Measurements from ENCODE around the gene C19orf38.

- TF ChIP-seq, protein P1, sequence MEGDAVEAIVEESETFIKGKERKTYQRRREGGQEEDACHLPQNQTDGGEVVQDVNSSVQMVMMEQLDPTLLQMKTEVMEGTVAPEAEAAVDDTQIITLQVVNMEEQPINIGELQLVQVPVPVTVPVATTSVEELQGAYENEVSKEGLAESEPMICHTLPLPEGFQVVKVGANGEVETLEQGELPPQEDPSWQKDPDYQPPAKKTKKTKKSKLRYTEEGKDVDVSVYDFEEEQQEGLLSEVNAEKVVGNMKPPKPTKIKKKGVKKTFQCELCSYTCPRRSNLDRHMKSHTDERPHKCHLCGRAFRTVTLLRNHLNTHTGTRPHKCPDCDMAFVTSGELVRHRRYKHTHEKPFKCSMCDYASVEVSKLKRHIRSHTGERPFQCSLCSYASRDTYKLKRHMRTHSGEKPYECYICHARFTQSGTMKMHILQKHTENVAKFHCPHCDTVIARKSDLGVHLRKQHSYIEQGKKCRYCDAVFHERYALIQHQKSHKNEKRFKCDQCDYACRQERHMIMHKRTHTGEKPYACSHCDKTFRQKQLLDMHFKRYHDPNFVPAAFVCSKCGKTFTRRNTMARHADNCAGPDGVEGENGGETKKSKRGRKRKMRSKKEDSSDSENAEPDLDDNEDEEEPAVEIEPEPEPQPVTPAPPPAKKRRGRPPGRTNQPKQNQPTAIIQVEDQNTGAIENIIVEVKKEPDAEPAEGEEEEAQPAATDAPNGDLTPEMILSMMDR (IDR thresholded peaks at IDR 0.05; ENCODE audit: low read depth, low read length, missing input control): no peak
- TF ChIP-seq, protein P2, sequence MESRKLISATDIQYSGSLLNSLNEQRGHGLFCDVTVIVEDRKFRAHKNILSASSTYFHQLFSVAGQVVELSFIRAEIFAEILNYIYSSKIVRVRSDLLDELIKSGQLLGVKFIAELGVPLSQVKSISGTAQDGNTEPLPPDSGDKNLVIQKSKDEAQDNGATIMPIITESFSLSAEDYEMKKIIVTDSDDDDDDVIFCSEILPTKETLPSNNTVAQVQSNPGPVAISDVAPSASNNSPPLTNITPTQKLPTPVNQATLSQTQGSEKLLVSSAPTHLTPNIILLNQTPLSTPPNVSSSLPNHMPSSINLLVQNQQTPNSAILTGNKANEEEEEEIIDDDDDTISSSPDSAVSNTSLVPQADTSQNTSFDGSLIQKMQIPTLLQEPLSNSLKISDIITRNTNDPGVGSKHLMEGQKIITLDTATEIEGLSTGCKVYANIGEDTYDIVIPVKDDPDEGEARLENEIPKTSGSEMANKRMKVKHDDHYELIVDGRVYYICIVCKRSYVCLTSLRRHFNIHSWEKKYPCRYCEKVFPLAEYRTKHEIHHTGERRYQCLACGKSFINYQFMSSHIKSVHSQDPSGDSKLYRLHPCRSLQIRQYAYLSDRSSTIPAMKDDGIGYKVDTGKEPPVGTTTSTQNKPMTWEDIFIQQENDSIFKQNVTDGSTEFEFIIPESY (IDR thresholded peaks at IDR 0.05): no peak
- no peak for TF ChIP-seq RAD21 (IDR thresholded peaks at IDR 0.05)
Observed at GRCh38 chr19:10826231-10826630, 22.0 kb upstream of the C19orf38 start.
